ENCODE data around the gene ACSS2.

ACSS2 gene

DNA sequence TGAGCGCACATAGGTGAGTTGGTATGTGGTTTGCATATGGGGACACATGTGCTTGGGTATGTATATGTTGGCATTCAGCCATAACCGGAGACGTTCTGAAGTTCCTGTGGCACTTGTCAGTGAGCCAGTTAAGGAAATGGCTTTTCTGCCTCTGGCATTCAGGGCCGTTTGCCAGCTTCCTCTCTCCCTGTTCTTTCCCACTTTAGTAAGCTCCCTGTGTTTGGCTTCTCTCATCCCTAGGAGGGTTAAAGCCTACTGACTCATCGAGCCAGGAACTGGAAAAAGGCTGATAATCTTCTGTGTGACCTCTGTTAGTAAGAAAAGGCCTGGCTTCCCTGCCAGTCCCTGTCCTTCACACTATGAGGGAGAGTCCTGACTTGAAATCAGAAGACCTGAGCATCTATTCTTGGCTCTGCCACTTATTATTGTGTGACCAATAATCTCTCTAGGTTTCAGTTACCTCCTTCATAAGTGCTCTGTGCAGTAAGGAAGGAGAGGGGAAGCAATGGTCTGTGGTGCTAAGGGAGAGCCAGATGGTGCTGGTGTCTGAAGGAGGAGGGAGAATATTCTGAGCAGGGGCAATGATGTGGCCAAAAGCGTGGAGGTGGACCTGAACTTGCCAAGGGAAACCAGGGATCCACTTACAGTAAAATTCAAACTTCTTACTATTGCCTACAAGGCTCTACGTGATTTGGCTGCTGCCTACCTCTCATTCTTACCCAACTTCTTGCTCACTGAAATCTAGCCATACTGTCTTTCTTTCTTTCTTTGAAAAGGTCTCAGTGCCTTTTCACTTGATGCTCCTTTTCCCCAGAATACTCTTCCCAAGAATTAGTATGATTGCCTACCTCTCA, 31.4 kb downstream of the ACSS2 start:
- DNase-seq (ENCODE audit: low spot score) (peak; percentile 85), FAIRE-seq (no peak)

GRCh38 chr20:34915131-34915530, 38.7 kb downstream of the ACSS2 start:
- FAIRE-seq: no peak
- no peak for DNase-seq (ENCODE audit: low spot score)

- FAIRE-seq: no peak
Observed at GRCh38 chr20:34915749-34916455, 39.5 kb downstream of the ACSS2 start.

DNA sequence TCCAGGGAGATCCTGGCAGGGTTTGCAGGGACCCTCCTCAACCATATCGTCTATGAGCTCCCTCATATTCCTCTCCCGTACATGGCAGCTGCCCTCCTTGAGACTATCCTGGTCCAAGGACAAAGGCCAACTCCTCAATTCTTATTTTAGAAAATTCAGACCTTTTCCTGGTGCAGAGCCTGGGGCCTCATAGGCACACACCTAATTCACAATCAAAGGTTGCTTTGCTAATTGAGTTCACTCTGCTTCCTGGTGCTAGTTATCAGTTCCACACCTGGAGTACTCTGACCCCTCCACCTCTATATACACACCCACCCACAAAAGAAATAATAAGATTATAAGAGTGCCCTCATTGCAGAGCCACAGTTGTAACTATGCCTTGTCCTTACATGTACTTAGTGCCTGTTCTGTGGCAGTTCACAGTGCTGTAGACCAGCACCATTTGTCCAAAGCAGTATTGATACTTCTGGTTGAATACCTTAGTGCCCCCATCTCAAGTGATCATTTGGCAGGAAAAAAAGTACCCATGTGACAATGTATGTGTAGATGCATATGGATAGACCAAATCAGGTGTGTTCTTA, 40.5 kb downstream of the ACSS2 start:
- FAIRE-seq (no peak), DNase-seq (ENCODE audit: low spot score) (no peak)

More at GRCh38 chr20:34915749-34916455, 39.5 kb downstream of the ACSS2 start:
- no peak for DNase-seq (ENCODE audit: low spot score)

- DNase-seq (ENCODE audit: low spot score) (no peak), FAIRE-seq (no peak)
Observed at GRCh38 chr20:34920055-34920454, 43.6 kb downstream of the ACSS2 start.

DNA sequence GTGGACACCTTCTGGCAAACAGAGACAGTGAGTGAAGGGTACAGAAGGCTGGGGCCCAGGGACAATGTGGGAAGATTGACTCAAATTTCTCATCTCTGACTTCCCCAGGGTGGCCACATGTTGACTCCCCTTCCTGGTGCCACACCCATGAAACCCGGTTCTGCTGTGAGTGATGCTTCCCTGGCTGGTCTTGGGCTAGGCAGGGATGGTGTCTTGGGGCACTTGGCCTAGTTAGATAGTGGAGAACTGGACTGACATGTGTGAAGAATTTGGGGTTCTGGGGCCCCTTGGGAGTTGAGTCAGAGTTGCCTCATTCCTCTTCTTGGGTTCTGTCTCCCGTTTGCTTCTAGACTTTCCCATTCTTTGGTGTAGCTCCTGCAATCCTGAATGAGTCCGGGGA, 45.0 kb downstream of the ACSS2 start:
- DNase-seq (ENCODE audit: low spot score) (no peak), FAIRE-seq (no peak)

DNA sequence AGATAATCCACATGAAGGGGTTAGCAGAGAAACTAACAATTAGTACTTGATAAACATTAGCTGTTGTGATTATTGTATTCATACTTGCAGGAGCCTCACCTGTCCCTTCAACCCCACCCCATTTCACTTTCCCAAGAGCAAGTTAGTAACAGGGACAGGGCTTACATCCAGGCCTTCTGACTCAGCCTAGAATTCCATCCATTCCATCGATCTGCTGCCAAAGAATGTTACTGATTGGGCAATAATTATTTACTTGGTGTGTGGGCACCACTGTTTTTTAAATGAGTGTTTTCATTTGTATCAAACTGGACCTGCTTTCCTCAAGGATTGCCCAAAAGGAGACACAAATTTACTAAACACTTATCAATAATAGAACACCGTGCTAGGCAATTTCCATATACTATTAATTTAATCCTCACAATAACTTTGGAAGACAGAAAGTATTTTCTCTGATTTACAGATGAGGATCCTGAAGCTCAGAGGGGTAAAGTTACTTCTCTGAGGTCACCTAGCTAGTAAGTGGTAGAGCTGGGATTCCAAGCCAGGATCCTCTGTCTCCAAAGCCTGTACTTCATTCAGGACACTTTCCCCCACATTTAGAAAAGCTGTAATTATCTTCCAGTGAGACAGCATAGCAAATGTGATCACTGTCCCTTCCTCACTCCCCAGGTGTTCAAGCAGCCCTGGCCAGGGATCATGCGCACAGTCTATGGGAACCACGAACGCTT, 46.4 kb downstream of the ACSS2 start:
- FAIRE-seq (no peak), DNase-seq (ENCODE audit: low spot score) (peak; percentile 65)

DNA sequence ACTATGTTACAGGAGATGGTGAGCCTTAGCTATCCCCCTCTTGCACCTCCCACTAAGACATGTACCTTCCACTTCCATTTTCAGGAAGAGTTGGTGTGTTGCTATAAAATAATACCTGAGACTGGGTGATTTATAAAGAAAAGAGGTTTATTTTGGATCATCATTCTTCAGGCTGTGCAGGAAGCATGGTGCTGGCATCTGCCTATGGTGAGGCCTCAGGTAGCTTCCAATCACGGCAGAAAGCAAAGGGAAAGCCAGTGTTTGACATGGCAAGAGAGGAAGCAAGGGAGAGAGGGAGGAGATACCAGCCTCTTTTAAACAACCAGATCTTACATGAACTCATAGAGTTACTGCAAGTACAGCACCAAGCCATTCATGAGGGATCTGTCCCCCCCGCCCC, 47.0 kb downstream of the ACSS2 start:
- no peak for FAIRE-seq
- DNase-seq (ENCODE audit: low spot score): no peak

DNA sequence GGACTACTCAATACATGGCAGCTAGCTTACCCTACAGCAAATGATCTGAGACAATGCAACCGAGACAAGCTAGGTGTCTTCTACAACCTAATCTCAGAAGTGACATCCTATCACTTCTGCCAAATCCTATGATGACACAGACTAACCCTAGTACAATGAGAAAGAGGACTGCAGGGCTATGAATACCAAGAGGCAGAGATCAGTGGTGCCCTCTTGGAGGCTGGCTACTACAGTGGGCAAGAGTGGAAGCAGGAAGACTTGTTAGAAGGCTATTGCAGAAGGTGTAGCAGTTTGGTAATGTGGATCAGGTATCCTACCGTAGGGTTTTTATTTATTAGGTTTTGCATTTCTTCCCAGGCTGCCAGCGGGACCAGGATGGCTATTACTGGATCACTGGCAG, 48.9 kb downstream of the ACSS2 start:
- DNase-seq (ENCODE audit: low spot score): no peak
- no peak for FAIRE-seq

DNA sequence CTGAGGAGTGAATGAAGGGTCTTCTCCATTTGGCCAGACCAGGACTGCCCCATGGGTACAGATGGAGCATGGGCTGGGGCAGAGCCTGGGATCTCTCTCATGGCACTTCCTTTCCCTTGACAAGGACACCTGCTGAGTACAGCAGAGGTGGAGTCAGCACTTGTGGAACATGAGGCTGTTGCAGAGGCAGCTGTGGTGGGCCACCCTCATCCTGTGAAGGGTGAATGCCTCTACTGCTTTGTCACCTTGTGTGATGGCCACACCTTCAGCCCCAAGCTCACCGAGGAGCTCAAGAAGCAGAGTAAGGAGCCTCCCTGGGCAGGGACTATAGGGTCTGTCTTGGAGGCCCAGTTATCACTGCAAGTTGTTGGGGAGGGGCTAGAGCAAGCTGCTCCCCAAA, 49.6 kb downstream of the ACSS2 start:
- no peak for DNase-seq (ENCODE audit: low spot score)
- no peak for FAIRE-seq

GRCh38 chr20:34926581-34926980, 50.2 kb downstream of the ACSS2 start:
- DNase-seq (ENCODE audit: low spot score) (no peak), FAIRE-seq (no peak)

GRCh38 chr20:34927736-34928135, 51.3 kb downstream of the ACSS2 start:
- no peak for DNase-seq (ENCODE audit: low spot score)
- FAIRE-seq: no peak

DNA sequence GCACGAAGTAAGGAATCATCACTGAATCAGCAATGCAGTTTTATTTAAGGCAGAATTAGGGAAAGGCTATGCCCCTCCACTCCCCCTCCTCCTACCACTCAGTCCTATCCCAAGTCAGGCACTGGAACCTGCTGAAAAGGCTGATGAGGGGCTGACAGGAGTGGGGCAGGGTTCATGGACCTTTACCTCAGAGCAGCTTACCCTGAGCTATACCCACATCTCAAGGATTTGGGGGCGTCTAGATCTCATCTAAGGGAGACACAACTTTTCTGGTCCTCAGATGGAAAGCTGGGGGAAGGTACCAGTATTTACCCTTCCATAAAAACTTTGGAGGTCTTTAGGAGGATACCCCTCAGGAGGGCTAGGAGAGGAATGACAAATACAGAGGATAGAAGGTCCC, 52.0 kb downstream of the ACSS2 start:
- DNase-seq (ENCODE audit: low spot score) (no peak), FAIRE-seq (no peak)

- DNase-seq (ENCODE audit: low spot score) (no peak), FAIRE-seq (no peak)
Observed at GRCh38 chr20:34931771-34932170, 55.4 kb downstream of the ACSS2 start.

DNA sequence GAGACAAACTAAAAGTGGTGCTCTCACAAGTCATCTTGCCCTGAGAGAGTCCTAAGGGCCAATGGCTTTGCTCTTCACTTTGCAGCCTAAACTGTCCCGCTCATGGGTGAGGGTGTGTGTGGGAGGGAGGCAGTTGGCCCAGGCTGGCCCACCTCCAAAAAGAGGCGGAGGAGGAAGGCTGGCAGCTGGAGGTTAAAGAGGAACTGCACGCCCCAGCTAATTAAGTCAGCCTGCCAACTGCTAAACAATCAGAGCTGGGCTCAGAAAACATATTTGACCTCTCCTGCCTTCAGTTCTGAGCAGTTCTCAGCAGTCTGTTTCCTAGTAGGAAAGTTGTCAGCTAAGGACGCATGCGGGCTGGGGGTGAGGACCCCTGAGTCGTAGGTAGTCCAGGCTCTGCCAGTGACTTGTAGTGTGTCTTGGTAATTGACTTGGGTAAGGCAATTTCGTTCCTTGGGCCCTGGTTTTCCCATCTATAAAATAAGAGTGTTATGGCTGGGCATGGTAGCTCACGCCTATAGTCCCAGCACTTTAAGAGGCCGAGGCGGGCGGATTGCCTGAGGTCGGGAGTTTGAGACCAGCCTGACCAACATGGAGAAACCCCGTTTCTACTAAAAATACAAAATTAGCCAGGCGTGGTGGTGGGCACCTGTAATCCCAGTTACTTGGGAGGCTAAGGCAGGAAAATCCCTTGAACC, 62.2 kb downstream of the ACSS2 start:
- no peak for FAIRE-seq
- no peak for DNase-seq (ENCODE audit: low spot score)

DNA sequence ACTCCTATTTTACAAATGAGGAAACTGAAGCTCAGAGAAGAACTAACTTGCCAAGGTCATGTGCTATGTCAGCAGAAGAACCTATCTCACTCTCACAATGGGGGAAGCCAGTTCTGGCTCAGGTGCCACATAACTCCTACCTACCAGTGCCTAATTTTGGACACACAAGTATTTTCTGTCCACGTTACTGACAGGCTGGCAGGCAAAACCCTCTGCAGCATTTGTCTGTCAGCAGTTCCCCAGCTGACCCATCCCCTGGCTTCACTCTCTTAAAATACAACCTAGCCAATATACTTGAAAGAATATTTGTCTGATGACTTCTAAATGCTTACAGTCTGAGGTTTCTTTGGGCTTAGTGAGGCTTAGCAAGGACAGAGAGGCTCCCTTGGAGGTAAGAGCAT, 63.7 kb downstream of the ACSS2 start:
- no peak for DNase-seq (ENCODE audit: low spot score)
- no peak for FAIRE-seq

- FAIRE-seq (no peak), DNase-seq (ENCODE audit: low spot score) (no peak)
Observed at GRCh38 chr20:34941226-34941625, 64.8 kb downstream of the ACSS2 start.

DNA sequence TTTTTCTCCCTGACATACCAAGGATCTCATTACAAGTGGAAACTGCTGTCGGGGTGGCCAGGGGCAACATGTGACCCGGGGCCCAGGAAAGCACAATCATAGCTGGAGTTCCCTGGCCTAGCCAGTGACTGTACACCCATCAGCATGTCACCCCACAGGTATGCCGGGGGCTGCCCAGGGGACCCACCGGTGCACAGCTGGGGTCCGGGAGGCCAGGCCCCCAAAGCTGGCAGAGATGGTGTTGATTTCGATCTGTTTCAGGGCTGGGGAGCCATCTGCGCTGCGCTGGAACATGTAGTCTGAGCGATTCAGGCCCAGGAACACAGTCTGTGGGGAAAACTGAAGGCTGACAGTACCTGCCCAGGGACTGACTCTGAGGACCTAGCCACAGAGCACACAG, 65.9 kb downstream of the ACSS2 start:
- DNase-seq (ENCODE audit: low spot score) (no peak), FAIRE-seq (no peak)

DNA sequence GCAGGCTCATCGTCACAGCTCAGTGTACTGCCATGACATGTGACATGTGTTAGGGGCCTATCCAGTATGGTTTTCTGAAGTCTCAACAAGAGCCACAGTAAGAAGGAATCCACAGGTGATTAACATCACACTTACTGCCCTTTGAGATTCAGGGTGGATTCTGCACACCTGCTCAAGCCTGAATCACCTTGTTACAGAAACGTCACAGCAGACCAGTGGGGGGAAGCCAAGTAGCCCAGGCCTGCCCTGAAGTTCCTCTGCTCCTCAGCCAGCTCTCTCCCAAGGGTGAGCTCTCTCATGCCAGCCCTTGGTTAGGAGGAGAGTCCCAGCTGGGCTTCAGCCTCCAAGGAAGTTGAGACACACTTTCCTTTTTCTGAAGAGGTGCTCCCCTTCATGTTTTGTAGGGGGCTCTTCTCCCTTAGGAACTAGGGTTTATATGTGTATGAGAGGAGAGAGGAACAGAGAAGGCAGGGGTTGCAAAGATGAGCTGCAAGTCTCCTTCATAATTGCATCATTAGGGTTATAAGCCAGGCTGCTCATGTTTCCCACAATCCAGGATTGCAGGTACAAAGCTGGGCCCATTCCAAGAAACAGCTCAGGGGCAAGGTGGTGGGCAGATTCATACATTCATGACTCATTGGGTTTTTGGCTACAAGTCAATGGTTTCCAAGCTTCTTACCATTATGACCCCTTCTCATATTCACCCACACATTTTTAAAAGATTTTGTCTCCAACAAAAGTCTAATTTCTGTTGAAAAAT, 67.6 kb downstream of the ACSS2 start:
- peak; percentile 31 for DNase-seq (ENCODE audit: low spot score)
- no peak for FAIRE-seq

DNA sequence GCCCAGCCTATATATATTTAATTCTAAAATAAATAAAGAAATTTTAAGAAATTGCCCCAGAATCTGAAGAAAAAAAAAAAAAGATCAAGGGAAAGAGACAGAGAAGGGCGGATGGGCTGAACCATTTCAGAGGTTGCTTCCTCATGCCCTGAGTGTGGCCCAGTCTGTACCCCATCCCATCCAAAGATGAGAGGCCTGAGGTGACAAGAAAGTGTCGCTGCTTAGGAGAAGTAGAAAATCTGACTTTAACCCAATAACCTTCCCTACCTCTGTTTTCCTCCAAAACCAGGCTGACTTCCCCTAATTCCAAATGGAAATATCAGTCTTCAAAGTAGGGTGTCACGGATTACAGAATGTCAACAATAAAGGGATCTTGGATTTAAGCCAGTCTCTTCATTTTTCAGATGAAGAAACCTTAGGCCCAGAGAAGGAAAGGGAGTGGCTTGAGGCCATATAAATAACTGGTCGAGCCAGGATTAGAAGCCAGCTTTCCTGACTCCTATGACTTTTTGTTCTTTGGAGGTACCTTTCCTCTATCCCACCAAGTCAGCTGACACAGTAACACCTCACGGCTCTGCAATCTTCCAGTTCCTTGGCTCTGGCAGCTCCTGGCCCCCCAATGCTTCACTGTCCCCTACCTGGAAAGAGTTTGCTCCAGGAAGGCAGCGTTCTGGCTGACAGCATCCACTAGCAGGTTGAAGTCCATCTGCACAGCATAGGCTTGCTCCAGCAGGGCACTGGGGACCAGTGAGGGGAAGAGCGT, 69.1 kb downstream of the ACSS2 start:
- FAIRE-seq: no peak
- no peak for DNase-seq (ENCODE audit: low spot score)
